Stimulated activated naive CD4-positive, alpha-beta T cell (primary cell): Measurements from ENCODE around the gene TTC16.

Source experiments
- DNase-seq, 6 experiments: peaks; one replicate each; lab custom pipeline; 2025; lab: John Stamatoyannopoulos, UW

Gene TTC16, protein sequence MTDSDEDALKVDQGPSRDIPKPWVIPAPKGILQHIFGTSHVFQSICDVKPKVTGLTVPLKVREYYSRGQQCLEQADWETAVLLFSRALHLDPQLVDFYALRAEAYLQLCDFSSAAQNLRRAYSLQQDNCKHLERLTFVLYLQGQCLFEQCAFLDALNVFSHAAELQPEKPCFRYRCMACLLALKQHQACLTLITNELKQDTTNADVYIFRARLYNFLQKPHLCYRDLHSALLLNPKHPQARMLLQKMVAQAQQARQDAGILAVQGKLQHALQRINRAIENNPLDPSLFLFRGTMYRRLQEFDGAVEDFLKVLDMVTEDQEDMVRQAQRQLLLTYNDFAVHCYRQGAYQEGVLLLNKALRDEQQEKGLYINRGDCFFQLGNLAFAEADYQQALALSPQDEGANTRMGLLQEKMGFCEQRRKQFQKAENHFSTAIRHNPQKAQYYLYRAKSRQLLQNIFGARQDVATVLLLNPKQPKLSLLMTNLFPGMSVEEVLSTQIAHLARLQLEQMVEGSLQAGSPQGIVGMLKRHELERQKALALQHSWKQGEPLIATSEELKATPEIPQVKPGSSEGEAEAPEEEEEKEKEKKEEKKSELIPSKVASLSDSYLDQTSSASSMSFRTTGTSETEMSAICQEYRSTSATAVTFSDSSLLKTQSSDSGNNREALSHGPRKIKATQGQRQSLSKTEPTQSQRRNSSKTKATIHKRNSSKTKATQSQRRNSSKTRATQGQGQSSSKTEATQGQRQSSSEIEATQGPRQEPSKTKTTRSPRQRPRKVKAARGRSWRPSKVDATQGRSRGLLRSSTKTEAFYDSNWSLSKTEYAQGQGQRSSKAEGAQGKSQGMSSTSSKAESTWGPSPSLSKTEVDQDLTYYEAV

GRCh38 chr9:127715470-127716337, at the start of gene TTC16, which contains the start of gene PTRH1:
TTC16 (plus strand) TSS chr9:127716079; CDS start chr9:127716146, 67 bp downstream.
PTRH1 (minus strand) TSS chr9:127715663; CDS start chr9:127715639, 24 bp downstream.
- peak; percentile 92 to 99 (median 96) for DNase-seq

DNA sequence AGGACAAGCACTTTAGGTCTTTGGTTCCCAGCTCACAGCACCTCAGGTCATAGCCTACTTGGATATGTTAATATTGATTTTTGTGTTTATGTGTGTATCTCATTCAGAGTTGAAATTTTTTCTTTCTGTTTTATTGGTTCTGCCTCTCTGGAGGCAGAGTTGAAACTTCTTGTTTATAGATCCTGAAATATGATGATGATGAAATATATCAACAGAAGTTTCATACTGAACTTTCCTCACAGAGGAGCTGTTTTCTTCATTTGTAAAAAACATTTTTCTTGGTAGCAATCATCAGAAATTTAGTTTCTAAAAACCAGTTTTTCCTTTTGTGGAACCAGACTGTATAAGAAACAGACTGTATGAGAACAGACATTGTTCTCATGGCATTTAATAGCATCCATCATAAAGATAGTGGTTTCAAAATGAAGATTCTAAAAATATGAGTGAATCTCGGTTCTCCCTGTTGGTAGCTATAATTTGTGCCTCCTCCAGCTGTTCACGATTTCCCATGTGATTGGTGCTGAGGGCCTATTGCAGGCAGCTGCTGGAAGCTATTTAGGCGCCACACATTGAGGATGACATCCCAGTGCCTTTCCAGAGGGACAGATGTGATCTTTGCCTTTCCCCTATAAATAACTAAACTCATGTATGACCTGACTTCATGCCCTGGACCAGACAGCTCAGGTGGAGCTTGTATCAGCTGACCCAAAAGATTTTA, 48.6 kb upstream of the TTC16 start:
- DNase-seq: no peak

DNA sequence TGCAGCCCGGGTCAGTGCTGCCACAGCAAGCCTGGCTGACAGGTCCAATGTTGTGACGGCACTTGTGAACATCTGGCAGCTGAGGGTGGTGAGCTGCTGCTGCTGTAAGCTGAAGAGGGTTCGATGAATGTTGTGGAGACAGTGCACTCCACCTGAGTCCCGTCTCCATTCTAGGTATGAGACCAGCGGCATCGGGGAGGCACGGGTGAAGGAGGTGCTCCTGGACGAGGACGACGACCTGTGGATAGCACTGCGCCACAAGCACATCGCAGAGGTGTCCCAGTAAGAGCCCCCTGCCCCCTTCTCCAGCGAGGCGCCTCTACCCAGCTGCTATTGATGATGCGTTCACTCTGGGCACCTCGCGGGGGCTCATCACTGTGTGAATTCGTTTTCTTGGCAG, 48.0 kb upstream of the TTC16 start:
- no peak for DNase-seq

GRCh38 chr9:127673234-127673633, 42.6 kb upstream of the TTC16 start:
- DNase-seq: no peak

DNA sequence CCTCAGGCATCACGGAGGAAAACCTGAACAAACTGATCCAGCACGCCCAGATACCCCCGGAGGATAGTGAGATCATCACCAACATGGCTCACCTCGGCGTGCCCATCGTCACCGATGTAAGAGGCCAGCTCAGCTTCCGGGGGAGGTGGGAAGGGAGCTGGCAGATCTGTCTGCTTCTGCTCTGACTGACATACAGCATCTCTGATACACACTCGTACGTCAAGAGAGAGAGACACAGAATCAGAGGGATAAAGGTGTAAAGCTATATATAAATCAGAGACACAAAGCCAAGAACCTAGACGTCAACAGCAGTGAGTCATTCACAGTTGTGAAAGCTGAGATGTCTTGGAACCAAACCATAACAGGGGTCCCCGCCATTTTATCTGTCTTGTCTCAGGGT, 39.2 kb upstream of the TTC16 start:
- no peak for DNase-seq

DNA sequence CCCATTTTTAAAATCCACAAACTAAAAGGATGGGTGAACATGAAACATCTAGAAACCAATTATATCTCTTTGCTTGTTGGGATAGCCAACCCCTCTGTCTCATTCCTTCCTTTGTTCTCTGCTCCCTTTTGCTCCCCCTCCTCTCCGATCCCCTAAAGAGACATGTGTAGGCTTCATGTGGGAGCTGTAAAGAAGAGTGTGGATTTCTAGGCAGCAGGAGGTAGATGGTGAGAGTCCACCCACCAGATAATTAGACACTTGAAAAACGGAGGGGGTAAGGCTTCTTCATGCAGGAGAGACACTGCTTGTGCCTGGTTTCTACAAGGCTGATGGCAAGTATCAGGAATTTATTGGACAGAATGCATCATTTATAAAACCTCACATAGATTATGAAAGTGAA, 36.4 kb upstream of the TTC16 start:
- DNase-seq: no peak

GRCh38 chr9:127680226-127680625, 35.7 kb upstream of the TTC16 start:
- no peak for DNase-seq

- DNase-seq: no peak
Observed at GRCh38 chr9:127680846-127681245, 35.0 kb upstream of the TTC16 start.

DNA sequence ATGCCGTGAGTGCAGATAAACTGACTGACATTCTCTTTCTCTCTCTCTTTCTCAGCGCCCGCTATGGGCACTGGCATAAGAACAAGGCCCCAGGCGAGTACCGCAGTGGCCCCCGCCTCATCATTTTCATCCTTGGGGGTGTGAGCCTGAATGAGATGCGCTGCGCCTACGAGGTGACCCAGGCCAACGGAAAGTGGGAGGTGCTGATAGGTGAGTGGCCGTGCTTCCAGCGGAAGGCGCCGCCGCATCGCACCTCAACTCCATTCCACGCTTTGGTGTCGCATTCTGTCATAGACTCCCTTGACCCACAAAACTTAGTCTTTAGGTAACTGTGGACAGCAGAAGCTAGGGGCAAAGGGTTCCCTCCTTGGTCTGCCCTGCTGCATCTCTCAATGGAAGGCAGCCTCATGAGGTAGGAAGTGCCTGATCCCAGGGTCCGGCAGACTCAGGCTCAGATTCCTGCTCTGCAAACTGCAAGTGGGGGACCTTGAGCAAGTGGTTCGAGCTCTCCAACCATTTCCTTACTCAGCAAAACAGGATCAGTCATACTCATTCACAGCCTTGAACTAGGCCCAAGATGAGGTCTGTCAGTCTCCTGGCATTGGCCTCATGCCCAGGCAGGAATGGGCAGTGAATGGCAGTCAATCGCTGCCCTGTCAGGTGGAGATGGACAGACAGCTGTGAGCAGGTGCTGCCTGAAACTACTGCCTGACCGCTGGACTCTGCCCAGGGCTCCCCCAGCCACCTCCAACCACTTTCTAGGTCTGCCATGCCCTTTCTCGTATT, 33.3 kb upstream of the TTC16 start:
- DNase-seq: no peak

DNA sequence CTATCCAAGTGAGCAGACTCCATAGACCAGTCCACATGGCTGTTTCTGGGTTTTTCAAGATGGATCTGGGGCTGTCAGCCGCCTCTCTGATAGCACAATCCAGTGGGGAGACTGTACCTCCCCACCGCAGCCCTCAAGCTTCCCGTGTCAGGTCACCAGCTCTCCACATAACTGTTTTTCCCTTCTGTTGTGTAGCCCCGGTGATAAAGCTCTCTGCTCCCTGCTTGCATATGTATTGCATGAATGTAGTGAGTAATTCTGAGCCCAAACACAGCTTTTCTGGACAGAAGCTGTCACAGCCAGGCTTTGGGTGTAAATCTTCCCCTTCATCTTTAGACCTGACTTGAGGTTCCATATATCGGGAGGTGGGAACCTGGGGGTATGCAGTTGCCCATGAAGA, 32.2 kb upstream of the TTC16 start:
- no peak for DNase-seq

DNA sequence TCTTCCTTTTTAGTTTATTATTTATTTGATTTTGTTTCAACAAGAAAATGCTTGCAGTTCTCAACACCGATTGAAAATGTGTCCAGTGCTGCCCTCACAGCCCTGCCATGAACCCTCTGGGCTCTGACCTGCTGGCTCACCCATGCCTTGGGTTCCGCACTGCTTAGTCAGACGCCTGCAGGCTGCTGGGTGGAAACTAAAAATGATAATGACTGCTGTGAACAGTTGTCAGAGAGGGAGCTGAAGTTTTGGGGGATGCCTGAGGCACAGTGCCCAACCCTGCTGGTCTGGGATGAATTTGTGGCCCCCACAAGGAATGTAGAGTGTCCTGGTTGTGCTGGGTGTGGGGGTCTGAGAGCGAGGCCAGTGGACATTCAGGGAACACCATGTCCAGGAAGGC, 31.3 kb upstream of the TTC16 start:
- DNase-seq: no peak

- no peak for DNase-seq
Observed at GRCh38 chr9:127686461-127687393, 29.2 kb upstream of the TTC16 start.

GRCh38 chr9:127689329-127690000, 26.4 kb upstream of the TTC16 start:
- no peak for DNase-seq

- DNase-seq: no peak
Observed at GRCh38 chr9:127690735-127691134, 25.1 kb upstream of the TTC16 start.

DNA sequence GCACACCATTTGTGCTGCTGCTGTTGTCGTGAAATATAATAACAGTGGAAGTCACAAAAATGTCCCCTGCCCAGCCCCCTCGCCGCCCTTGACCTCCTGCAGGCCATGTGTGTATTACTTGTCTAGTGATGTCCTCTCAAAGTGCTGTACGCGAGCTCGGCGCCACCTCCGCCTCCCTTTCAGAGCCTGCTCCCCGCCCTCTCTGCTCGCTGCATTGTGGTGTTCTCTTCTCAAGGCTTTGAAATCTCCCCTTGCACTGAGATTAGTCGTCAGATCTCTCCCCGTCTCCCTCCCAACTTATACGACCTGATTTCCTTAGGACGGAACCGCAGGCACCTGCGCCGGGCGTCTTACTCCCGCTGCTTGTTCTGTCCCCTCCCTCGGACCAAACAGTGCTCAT, 23.8 kb upstream of the TTC16 start:
- no peak for DNase-seq

DNA sequence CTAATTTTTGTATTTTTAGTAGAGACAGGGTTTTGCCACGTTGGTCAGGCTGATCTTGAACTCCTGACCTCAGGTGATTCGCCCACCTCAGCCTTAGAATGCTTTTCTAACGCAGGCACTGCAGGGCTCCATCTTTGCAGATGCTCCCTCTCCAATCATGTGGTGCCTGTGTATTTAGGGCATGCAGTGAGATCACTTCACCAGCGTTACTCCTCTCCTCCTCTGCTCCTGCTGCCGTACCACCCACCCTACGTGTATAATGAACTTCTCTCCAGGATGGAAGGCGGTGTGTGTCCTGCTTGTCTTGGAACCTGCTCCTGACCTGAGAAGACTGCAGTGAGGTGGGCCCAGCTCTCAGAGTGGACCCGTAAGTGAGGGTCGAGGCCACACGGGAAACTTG, 22.7 kb upstream of the TTC16 start:
- DNase-seq: no peak

DNA sequence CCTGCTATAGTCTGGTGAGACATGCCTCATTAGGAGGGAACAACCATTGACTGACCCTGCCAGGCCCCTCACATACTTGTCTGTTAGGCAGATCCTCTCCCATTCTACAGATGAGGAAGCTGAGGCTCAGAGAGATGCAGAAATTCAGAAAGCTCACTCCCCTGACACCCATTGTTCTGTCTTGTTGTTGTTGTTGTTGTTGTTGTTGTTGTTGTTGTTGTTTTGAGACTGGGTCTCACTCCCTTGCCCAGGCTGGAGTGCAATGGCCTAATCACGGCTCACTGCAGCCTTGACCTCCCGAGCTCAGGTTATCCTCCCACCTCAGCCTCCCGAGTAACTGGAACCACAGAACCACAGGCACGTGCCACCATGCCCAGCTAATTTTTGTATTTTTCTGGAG, 22.2 kb upstream of the TTC16 start:
- no peak for DNase-seq

DNA sequence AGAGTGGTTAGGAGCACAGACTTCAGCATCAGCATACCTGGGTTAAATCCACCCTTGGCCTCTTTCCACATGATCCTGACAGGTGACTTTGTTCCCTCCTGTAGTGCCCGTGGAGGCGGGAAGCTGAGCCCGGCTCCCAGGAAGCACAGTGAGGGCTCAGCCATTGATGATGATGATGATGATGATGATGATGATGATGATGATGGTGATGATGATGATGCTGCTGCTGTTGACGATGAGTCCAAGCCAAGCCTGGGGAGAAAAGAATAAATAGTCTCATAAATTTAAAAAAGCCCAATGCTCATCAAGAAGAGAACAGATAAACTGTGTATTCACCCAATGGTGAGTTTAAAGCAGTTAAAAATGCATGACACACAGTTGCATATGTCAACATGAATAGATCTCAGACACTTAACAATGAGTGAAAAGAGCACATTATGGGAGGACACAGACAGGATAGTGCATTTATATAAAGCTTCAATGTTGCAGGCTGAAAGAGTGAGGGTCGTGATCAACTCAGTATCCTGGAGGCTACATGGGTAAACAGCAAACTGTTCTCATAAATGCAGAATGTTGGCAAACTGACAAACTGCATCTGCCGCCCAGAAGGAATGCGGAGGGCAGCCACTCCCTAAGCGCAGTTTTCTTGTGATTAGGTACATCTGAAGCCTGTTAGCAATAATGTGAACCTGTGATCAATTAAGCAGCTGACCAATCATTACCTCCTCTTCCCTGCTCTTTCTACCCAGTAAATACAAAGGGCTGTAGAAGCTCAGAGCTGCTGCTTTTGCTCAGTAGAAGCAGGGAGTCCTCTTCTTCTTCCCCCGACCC, 20.8 kb upstream of the TTC16 start:
- no peak for DNase-seq
